Hepatocyte (in vitro differentiated cells): ENCODE data around the gene MYL4.

Experiments
- CTCF ChIP-seq: fragments of 200-600 bp; sonication (generic); IDR thresholded peaks from 2 replicates; pipeline ENCODE4 v1.5.1; 2016; ENCODE audit warnings: antibody characterized with exemption, mild to moderate bottlenecking; ENCODE audit not compliant: poor library complexity
- EZH2 ChIP-seq: fragments of 200-600 bp; sonication (generic); IDR thresholded peaks from 2 replicates; pipeline ENCODE4 v1.6.1; 2016; ENCODE audit warnings: antibody characterized with exemption, mild to moderate bottlenecking, borderline replicate concordance
- EZH2phosphoT487 ChIP-seq: fragments of 200-600 bp; sonication (generic); IDR thresholded peaks from one replicate; pipeline ENCODE4 v1.6.1; 2018; ENCODE audit warnings: antibody characterized with exemption, mild to moderate bottlenecking, low read depth, moderate library complexity; ENCODE audit not compliant: unreplicated experiment, severe bottlenecking

GRCh38 chr17:47266782-47267181, 57.6 kb downstream of the MYL4 start:
- TF ChIP-seq CTCF (no peak), EZH2 (no peak), EZH2phosphoT487 (no peak)
